Measurements from ENCODE around the gene LRRC1.
"Not testable (repeated sequence)": the region's sequence is repeated elsewhere in the genome, so short reads cannot be mapped to it uniquely, and the experiment has no call there.

The LRRC1 gene

DNA sequence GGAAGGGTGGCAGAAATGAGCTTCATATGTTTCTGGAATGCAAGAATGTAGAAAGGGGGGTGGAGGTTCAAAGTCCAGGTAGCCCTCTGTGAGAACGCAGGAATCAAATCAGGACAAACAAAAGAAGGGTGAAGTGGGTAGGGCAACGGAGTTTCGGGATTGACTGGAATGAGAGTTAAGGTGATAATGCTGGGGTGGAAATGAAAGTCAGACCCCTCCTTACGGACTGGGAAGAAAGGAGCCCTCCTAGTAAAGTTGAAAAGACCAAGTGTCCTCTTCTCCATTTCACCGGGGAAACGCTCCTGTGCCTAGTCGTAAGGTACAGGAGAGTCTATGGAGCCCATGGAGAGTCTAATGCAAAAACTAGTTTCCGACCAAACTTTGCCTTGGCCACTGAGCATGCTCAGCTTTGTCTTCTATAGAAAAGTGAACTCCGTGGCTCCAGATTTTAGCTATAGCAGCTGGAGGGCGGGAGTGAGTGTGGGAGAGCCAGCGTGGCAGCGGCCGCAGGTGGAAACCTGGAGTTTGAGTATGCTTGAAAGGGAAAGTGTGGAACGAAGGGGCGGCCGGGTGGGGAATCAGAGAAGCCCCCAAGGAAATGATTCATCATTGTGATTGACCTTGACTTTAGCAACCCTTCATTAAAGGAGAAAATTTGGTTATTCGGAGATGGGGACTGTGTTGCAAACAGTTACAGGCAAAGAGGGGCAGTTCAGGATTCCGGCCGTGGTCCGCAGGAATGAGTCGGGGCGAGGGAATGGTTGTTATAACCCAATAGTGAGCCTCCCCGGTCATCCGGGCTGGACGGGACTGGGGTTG is 1.3 kb upstream of the LRRC1 start:
- peak; percentile 86 for DNase-seq

DNA sequence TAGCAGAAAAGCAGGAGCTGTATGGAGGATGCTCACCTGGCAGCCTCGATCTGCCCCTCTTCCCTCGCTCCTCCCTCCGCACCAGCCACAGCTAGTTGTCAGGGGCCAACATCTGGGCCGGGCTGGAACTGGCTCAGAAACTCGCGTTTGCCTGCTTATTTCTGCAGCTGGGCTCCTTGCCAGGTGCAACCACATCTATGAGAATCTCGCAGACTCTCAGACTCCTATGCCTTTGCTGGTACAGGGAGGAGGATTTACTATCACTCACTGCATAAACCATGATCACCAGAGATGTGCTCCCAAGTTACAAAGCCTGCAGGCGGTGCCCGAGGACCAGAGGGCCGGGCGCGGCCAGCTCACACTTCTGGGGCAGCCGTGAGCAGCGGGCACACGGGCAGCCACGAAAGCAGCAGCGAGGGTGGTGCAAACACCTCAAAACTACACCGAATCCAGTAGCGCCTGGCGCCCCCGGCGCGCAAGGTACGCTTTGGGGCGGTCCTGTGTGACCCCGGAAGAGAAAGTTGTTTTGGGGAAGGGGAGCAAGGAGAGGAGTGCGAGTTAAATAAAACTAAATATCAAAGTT is 577 bp upstream of the LRRC1 start:
- DNase-seq = peak; percentile 83

DNA sequence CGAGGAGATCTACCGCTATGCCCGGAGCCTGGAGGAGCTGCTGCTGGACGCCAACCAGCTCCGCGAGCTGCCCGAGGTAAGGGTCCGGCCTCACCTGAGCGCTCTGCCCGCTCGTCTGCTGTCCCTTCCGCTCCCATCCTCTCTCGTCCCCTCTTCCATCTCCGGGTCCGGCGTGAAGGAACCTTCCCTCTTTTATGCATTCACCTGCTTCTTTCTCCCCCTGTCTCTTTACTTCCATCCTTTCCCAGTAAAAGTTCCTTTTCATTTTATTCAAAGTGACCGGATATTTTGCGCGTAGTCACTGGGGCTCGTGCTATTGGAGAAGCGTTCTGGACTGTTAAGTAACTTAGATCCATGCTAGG is 516 bp downstream of the LRRC1 start:
- DNase-seq = no peak

DNA sequence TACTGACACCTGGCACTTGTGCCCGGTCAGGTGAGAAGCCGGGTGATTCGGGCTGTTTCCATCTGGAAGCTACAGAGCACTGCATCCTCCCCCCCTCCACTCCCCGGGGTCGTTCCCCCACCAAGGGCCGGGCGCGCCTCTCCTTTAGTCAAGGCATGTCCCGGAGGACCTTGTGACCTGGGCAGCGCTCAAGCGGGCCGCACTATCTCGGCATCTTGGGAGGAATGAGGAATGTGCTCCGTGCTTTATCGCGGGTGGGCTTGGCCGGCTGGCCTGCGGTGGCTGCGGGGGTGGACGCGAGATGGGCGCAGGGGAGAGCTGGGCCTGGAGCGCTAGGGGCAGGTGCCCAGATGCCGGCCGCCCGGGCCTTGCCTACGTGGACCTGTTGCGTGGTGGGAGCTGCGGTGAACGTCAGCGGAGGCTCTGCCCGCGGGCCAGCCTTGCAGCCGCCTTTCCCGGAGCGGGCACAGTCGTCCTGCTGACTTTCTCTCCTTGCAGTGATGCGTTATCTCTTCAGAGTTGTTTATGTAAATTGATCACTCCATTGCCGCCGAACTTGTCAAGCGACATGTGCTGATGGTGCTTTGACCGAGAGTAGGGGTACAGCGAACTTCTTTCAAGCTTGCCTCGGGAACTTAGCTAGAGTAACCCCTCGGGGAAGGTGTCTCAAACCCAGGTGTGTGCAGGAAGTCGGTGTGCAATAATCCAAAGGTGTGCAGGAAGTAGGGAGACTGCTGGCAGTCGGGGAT is 1.1 kb downstream of the LRRC1 start:
- DNase-seq = peak; percentile 46

DNA sequence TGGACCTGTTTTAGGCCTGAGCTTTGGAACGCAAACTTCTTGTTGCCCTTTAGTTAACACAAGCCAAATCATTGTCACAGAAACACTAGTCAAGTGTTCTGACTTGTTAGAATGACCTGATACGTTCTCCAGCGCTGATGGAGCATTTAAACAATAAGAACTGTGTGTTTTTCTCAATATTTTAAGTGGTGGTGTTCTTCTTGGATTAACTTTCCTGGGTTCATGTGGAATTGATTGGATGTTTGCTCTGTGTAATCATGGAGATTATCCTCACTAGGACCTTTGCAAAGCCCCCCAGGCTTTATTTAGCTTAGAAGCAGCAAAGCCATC is 1.6 kb downstream of the LRRC1 start:
- DNase-seq = no peak

DNA sequence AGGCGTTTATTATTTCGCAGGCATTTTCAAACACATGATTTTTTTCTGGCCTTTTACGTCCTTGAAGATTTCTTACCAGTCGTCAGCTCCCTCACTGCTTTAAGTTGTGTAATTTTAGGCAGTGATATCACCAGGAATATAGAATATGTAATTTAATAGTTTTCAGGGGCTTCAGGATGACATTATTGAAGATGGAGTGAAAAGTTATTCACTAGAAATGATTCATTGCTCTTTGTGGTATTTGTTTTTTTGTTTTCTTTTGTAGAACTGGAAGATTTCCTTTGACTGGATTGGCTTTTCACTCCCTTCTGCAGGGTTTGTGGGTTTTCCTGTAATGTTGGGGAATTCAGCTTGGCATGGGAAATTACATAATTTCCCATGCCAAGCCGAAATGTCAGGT is 2.0 kb downstream of the LRRC1 start:
- no peak for DNase-seq

DNA sequence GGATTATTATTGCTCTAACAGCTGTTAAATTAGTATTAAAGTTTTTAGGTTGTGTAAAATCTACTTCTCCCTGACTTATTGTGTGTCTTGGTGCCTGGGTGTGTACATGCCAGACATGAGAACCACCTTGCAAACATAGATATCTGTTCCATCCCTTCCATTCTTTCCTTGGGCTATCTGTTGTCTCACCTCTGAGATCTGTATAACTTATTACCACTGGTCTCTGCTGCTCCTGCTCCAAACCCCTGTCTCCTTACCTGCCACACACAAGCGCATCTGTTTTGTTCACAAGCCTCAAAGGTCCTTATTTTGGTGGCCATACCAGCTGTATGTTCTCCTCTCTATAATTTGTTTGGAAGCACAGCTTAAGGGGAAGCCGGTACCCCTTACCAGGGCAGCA is 2.5 kb downstream of the LRRC1 start:
- DNase-seq = no peak

DNA sequence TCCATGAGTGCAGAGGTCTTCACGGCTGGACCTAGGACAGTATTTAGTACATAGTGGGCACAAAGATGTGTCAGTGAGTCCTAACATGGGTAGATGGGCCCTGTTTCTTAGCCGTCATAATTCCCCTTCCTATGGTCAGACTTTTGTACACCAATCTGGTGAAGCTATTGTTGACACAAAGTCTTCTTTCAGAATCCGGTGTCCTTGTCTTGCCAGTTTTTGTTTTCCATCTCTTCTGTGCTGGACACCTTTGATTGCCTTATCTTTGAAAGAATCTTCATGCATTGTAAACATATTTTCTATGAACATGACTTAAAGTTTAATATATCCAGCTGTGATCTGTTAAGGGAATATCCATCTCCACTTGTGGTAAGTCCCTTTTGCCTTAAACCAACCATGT is 4.5 kb downstream of the LRRC1 start:
- no peak for DNase-seq

DNA sequence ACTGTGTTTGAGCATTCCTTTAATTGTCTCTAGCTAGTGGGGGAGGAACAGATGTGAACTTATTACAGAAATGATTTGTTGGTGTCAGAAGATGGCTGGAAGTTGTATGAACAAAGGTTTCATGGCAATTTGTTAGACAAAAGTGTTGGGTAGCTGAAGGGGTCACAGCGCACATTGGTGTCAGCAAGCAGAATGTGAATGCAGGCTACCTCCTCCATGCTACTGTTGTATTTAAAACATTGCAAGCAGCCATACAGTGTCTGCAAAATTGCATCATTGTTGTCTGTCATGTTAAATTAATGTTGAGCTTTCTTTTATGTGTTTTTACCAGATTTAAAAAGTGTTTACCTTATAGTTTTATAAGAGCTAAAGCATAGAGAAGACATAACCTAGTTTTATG is 6.2 kb downstream of the LRRC1 start:
- DNase-seq = no peak

DNA sequence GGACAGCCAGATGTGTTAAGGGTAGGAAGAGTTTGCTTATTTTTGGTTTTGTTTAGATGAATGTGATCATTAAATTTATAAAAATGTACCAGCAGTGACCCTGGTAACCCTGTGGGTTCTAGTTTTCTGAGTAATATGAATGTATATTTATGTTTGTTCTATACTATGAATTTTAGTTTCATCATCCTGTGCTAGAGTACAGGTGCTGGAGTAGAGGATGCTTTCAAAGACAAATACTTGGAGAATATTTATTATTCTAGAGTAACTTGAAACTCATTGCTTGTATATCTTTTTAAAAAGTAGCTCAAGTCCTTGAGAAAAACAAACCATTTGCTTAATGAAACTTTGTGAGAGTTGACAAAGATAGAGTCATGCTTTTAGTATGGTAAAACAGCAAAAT is 7.8 kb downstream of the LRRC1 start:
- DNase-seq = no peak

DNA sequence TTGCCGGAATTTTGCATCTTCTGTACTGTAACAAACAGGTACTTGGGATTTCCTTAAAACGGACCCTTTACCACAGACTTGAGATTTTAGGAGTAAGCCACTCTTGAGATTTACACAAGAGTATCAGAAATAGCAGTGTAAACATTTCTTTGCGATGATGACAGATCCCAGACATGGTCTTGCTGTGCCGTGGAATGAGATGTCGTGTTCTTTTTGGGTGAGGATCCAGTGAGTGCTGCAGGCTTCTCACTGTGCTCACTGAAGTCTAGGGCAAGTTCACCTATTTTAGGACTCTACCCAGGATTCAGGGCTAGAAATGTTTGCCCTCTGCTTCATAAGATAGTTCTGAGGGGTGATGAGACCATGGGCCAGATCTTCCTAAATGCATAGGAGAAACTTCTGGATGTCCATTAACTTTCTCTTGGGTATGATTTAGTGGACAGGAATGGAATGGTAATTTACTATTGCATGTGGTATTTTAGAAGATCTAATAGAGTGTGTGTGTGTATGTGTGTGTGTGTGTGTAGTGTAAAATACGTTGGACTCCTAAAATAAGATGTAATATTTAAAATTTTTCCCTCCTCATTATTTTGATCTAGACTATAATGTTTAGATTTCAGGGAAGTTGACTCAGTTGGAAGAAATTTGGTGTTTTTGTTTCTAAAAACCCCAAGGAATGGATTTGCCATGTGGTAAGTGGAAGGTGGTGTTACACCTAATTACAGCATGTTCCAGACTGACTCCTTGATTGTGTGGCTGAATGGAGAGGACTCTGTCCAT is 8.5 kb downstream of the LRRC1 start:
- DNase-seq = no peak

DNA sequence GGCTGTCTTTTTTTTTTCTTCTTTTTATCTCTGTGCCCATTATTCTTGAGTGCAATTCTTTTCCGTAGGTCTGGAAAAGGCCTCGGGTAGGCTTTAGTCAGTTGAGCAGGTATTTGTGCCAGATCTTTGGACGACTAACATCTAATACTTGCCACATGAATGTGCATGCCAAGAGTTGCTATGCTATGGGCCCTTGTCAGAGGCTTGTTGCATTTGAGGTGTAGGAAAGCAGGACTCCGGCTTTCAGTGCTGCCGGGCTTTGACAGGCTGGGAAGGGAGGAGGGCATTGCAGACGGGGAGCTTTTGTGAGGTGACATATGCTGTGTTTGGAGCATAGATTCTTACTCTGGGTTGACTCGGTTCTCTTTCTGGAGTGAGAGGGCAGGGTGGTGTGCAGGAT is 10.2 kb downstream of the LRRC1 start:
- no peak for DNase-seq

DNA sequence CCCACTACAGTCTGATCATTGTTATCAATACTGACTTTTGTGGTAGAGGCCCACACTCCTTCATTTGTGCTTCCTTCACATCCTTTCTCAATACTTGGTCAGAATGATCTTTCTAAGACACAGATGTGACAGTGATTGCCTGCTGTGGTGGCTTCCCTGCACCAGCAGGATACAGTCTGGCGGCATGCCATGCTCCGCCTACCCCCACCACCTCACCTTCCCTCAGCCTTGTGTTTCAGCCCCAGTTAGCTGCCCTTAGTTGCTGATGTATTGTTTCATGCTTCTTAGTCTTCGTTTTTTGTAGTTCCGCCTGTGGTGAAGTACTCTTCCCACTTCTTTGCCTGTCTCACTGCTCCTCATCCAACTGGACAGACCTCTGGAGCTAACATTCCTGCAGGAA is 10.9 kb downstream of the LRRC1 start:
- DNase-seq = no peak

DNA sequence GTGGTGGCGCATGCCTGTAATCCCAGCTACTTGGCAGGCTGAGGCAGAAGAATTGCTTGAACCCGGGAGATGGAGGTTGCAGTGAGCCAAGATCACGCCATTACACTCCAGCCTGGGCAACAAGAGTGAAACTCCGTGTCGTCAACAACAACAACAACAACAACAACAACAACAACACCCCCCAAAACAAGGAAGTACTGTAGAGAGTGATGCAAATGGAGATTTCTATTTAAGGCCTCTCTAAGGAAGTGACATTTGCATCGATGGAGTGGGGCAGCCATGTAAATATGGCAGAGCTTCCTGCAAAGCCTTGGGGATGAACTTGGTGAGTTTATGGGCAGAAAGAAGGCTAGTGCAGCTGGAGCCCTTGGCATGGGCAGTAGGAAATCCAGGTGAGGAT is 12.8 kb downstream of the LRRC1 start:
- not testable (repeated sequence) for DNase-seq

DNA sequence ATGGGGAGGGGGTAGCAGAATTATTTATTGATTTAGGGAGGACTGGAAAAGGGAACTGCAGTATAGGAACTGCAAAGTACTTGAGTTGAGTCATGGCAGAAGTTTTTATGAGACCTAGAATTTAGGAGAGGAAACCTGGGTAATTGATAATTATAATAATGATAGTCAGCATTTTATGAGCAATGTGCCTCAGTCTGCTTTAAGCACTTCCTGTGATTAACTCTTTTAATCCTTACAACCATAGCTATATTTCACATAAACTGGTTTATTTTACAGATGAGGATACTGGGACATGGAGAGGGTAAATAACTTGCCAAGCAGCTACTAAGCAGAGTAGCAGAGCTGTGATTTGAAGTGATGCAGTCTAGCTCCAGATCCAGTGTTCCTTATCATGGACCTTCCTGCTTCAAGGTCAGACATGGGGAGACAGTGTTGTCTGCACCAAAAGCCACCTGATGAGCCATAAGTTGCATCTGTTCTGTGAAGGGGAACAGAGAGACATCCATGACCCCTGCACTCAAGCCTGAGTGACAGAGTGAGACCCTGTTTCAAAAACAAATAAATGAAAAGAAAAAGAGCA is 13.6 kb downstream of the LRRC1 start:
- no peak for DNase-seq

DNA sequence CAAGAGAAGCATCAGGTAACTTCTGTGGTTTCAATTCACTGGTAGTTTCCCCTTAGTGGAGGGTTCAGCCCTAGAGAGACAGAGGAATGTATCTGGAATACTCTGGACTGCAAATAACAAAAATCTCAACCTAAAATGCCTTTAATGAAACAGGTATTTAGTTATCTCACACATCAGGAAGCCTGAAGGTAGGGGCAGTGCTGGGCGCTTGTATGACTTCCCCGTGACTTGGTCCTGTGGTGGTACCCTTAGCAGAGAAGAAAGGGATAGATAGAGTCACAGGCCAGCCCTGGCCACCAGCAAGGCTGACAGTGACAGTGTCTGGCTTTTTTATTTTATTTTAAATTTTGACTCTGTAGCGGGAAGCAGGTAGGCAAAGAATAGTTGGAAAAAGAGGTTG is 14.9 kb downstream of the LRRC1 start:
- DNase-seq = no peak

DNA sequence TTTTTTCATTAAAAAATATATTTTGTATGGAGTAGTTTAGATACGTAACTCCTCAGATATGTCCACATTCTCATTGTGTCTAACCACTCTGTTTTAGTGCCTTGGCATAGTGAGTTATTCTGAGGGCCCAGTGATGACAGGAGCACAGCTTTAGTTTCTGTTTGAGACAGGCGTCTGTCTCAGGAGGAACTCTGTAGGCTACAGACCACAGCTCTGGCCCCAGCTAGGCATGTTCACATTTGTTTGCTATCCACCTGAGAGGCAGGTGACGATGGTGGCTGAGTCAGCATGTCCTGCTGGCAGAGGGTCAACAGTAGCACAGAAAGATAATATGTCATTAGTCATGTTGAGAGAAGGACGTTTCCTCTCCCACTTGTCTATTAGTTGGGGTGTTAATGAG is 16.3 kb downstream of the LRRC1 start:
- no peak for DNase-seq

DNA sequence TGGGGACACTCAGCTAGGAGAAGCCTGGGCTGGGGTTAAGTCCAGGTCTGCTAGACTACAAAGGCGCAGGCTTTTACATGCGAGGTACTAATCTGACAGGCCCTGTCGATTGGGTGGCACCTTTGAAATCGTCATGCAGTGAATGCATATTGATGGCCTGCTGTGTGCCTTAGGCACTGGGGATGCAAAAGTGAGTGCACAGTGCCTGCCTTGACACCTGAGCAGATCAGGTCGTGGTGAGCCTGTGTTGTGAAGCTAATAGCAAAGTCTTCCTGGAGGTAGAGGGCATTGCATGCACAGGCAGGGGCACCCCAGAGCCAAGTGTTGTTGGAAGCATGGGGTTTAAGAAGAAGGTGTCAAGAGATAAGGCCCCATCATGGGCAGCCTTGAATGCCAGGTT is 16.9 kb downstream of the LRRC1 start:
- no peak for DNase-seq

DNA sequence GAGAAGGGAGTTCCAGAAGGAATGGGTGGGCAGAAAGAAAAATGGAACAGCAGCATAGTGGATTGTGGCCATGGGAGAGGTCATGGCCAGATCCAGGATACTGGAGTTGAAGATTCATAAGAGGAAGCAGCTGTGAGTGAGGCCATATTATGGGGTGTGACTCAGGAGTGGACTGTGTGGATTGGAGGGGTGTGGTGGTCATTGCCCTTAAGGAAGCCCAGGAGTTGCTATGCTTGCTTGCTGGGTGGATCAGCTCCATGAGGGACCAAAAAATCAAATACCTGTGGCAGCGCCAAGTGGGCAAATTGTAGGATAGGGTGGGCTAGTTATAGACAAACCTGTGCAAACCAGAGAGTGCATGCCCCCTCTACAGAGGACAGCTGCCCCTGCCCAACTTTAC is 18.3 kb downstream of the LRRC1 start:
- no peak for DNase-seq

DNA sequence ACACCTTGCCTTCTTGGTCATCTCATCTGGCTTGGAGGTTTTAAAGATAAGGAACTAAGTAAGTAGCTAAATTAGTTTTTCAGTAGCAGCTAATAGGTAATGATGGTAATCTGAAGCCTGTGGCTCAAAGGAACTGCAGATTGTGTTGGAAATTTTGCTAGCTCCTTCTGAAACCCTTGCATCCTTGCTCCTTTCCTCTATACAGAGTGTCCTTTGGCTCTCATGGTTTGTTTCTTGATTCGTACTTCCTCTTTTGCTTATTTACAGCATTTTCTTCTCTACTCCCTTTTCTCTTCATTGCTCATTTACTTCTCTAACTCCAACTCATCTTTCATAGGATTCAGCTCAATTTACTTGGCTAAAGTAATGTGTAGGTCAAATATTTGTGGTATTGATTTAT is 19.0 kb downstream of the LRRC1 start:
- no peak for DNase-seq

DNA sequence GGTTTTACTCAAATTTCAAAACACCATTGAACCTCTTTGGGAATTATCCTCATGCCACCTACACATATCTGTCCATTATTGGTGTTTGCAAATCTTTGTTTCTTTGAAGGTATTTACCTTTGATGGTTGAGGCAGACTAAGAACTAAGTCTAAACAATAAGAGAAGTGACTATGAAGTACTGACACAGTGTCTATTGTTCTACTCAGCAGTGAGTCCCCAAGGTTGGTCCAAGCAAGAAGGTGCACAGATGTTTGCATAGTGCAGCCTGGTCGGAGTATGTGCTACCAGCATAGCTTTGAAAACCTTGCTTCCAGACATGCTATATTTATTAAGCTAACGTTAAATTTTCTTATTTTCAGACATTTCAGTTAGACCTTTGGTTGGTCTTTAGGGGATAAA is 19.5 kb downstream of the LRRC1 start:
- no peak for DNase-seq

DNA sequence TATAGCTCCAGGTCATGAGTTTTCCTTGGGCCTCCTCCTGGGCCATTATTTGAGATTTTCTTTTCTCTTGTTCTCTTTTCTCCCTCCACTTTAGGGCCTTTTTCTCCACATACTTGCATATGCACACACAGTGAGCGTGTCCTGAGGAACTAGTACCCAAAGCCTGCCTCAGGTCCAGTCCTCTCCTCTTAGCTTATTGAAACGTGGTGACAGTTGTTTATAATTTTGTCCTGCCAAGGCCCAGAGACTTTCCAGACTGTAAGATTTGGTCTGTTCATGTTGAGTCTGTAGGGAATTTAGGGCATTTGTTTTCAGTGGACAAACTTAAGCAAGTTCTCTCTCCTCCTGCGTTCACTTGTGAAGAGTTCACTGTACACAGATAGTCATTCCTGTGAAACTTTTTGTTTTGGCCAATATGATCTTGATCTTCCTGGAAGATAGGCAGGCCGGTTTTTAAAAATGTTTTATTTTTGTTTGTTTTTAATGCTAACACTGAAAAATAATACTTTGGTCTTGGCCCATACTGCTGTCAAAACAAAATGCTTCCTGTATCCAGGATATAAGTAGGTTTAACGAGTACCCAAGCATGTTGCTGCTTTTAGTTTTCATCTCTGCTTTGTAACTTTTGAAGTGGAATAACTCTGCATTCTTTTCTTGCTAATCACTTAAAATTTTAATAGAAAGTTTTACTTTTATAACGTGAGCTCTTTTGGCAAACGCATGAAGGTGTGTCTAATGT is 20.7 kb downstream of the LRRC1 start:
- DNase-seq = no peak
